ENCODE data around the gene RNF167.
A peak's percentile ranks its signal among the peaks of the same experiment; 100 is the strongest.

Gene RNF167

DNA sequence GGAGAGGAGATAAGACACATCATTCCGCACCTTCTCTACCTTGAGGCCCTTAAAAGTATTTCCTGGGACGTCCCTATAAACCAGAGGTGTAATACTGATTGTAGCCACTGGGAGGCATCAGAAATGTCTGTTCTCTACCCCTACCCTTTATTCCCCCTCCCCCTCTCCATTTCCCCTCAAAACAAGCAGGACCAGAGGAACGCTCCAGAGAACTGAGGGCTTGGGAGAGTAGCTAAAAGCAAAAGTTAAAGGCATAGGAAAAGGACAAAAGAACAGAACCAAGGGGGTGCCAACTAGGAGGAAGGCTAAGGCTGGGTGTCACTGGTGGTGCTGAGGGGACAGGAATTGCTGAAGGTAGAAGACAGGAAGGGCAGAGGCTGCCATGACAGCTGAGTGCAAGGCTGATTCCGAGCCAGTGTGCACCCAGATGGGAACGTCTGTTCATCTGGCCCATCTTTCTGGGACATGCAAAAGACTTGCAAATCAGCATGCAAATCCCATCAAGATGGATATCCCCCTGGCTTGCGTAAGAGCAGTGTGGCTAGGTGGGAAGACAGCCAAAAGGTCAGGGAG lies 40.7 kb downstream of the RNF167 start:
- peak; percentile 51 for DNase-seq (ENCODE audit: low spot score)

DNA sequence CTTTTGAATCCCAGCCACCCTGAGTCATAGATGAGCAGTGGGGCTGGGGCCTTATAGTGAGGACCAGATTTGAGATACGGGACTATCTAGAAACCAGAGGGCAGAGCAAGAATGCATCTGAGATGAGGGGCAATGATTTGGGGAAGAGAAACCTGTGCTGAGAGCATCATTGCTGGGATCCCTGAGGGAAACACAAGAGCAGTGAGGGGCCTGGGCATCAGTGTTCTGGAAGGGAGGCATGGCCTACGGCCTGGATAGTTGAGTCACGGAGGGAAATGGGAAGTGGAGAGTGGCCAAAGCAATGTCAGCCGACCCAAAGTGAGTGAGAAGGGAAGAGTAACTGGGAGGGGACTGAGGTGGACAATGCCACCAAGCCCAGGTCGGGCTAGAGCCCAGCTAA lies 42.2 kb downstream of the RNF167 start:
- DNase-seq (ENCODE audit: low spot score) = no peak

GRCh38 chr17:4986403-4986802 lies 46.3 kb downstream of the RNF167 start:
- no peak for DNase-seq (ENCODE audit: low spot score)

GRCh38 chr17:4986951-4987766 lies 47.1 kb downstream of the RNF167 start, which contains the start of gene CAMTA2:
CAMTA2 (minus strand) TSS chr17:4987675; CDS start chr17:4986222, 1,453 bp downstream.
- peak; percentile 93 for DNase-seq (ENCODE audit: low spot score)

DNA sequence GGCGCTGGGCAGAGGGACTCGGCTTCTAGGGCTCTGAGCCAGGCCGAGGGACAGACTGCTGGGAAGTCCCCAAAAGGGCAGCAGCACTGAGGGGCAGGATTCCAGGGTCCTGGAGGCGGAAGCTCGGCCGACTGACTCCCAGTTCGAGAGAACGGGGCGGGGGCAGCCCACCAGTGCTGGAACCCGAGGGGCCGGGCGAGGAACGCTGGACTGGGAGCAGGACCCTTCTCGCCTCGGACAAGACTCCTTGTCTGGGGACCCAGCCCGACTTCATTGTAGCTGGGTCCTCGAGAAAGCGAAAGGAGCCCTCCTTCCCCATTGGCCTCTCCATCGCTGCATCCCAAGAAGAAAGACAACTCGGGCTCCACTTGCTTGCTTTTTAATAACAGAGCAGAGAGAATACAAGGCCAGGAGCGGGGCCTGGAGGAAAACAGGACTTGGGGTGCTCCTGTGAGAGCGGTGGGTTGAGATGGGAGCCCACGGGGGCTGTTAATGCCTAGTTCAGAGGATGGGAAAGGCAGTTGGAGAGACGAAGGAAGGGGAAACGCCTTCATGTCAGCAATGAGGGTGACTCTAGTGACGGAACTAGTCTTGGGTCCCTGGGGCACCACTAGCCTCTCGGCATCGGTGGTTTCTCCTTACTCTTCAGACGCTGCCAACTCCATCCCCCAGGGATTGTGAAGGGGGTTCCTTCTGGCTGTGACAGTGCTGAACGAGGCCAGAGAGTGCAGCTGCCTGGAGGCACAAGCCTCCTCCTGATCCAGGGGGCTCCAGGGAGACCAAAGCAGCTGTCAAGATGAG lies 47.9 kb downstream of the RNF167 start:
- no peak for DNase-seq (ENCODE audit: low spot score)

DNA sequence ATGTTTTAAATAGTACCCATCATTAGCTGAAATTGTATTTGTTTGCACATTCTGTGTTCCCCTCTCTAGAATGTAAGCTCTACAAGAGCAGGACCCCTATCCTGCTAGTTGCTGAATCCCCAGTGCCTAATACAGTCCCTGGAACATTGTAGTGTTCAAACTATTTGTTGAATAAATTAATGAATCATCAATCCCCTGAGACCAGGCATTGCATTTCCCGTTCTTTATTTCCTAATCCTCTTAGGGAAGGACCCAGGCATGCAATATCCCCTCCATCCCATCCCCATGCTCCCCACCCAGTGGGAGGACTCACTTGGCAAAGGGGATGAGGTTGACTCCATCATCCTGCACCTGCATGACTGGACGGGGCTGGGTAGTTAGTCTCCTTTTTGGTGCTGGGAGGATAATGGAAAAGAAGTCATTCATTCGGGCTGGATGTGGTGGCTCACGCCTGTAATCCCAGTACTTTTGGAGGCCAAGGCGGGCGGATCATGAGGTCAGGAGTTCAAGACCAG lies 54.1 kb downstream of the RNF167 start:
- DNase-seq (ENCODE audit: low spot score) = no peak
